ENCODE results near the gene TRIM56. TPM values are rescaled to one million over a fixed set of nuclear protein-coding genes. Genes with fewer than 3 reads are reported as not detected.

Gene TRIM56
- total and polyA plus RNA-seq, 7 donors: 3.2 to 15.7 (median 12.6) TPM

DNA sequence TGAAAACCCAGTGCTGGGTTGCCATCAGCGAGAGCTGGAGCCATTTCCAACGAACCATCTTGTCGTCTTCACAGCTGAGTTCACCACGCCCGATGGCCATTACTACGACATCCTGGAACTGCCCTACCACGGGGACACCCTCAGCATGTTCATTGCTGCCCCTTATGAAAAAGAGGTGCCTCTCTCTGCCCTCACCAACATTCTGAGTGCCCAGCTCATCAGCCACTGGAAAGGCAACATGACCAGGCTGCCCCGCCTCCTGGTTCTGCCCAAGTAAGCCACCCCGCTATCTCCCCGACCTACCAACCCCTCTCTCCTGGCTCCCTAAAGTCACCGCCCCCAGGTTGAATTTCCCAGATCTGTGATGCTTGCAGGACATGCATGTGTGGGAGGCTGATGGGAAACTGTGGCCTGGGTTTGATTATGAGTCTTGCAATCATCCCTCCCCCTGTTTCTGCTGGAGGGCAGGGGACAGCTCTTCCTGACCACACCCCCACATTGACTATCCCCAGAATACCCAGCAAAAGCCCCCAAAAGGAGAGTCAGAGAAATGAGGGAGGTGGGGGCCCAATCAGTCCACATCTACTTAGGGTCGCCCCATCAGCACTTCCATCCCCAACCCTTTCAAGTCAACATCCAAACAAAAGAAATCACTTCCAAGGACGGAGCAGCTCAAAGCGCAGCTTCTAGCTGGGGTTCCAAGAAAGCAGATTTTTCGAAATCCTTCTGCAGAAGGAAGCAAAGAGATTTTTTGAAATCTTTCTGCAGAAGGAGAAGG lies 48.5 kb downstream of the TRIM56 start:
- TF ChIP-seq CTCF (IDR thresholded peaks at IDR 0.05): no peak
- WGBS, 3 donors: 74 to 79% (median 77%) methylated on average over 15 of the region's 15 CpGs
- peaks cover 0 to 4% of the 10 kb centered on the region in 2 donors for H3K36me3 ChIP-seq (ENCODE audit: insufficient read depth in 1 of 2, low read depth in 1 of 2)
- H3K27ac ChIP-seq: no peak overlapping the region
- DNase-seq (no peak), ATAC-seq (no peak)
- intact Hi-C loops (cut with DNase I): no loop called here
- no peak overlapping the region for H3K4me3 ChIP-seq
- H3K4me1 ChIP-seq: peaks cover 14% of the 10 kb centered on the region
- H3K9me3 ChIP-seq: no peaks in the 10 kb centered on the region
- H3K27me3 ChIP-seq (ENCODE audit: insufficient read depth in 3 of 3, low read length in 2 of 3): peaks cover 0 to 18% (median 0%) of the 10 kb centered on the region in 3 donors

DNA sequence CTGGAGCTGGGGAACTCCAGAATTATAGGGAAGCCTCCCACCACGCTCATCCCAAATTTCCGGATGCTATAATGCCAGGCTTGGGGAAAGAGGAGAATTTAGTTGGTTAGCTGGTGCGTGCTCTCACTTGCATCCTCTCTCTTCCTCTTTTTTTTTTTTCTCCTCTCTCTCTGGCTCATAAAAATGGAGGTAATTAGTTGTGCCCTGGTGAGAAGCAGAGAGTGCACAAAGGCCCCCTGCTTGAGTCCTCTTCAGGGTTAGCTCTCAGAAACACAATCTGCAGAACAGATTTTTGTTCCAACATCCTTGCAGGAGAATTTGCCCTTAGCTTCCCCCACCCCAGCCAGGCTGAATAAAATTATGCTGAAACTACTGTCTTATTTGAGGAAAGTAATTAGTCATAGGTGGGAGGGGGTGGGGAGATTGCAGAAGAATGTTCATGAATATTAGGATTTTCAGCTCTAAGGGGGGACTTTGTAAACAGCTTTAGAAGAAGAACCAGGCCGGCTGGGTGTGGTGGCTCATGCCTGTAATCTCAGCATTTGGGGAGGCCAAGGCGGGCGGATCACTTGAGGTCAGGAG lies 49.2 kb downstream of the TRIM56 start:
- Histone ChIP-seq H3K4me1 (peaks cover 15% of the 10 kb centered on the region), H3K36me3 (ENCODE audit: insufficient read depth in 1 of 2, low read depth in 1 of 2) (peaks cover 0 to 4% of the 10 kb centered on the region in 2 donors), H3K27ac (no peak overlapping the region), H3K4me3 (no peak overlapping the region), H3K9me3 (no peaks in the 10 kb centered on the region), H3K27me3 (ENCODE audit: insufficient read depth in 3 of 3, low read length in 2 of 3) (peaks cover 0 to 18% (median 0%) of the 10 kb centered on the region in 3 donors)
- WGBS, 3 donors: 73 to 76% (median 74%) methylated on average over 5 to 6 of the region's 6 CpGs
- ATAC-seq: no peak
- intact Hi-C loops (cut with DNase I): no loop called here
- no peak for TF ChIP-seq CTCF (IDR thresholded peaks at IDR 0.05)
- no peak for DNase-seq

GRCh38 chr7:101137651-101138212 lies 52.5 kb downstream of the TRIM56 start:
- no peaks in the 10 kb centered on the region for H3K36me3 ChIP-seq (ENCODE audit: insufficient read depth in 1 of 2, low read depth in 1 of 2)
- H3K4me1 ChIP-seq: peaks cover 15% of the 10 kb centered on the region
- H3K27ac ChIP-seq: peak overlapping the region; percentile 65
- H3K9me3 ChIP-seq: no peaks in the 10 kb centered on the region
- peak overlapping the region; percentile 28 for H3K4me3 ChIP-seq
- intact Hi-C loops (cut with DNase I): loop anchor here in 1 of 2 donors (2.0 kb wide), 1 partner anchor 43 kb away; no protein-coding TSS in a partner anchor
- peaks cover 0 to 18% (median 2%) of the 10 kb centered on the region in 3 donors for H3K27me3 ChIP-seq (ENCODE audit: insufficient read depth in 3 of 3, low read length in 2 of 3)
- WGBS, 3 donors: 54 to 69% (median 62%) methylated on average over 9 of the region's 9 CpGs
- DNase-seq: no peak
- no peak for TF ChIP-seq CTCF (IDR thresholded peaks at IDR 0.05)
- peak in 1 of 4 donors; percentile 19 for ATAC-seq

DNA sequence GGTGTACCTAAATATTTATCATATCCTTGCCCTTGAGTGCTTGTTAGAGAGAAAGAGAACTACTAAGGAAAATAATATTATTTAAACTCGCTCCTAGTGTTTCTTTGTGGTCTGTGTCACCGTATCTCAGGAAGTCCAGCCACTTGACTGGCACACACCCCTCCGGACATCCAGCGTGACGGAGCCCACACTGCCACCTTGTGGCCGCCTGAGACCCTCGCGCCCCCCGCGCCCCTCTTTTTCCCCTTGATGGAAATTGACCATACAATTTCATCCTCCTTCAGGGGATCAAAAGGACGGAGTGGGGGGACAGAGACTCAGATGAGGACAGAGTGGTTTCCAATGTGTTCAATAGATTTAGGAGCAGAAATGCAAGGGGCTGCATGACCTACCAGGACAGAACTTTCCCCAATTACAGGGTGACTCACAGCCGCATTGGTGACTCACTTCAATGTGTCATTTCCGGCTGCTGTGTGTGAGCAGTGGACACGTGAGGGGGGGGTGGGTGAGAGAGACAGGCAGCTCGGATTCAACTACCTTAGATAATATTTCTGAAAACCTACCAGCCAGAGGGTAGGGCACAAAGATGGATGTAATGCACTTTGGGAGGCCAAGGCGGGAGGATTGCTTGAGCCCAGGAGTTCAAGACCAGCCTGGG lies 53.1 kb downstream of the TRIM56 start:
- Histone ChIP-seq H3K4me3 (peak overlapping the region; percentile 28), H3K36me3 (ENCODE audit: insufficient read depth in 1 of 2, low read depth in 1 of 2) (no peaks in the 10 kb centered on the region), H3K27me3 (ENCODE audit: insufficient read depth in 3 of 3, low read length in 2 of 3) (peaks cover 0 to 22% (median 2%) of the 10 kb centered on the region in 3 donors), H3K27ac (peak overlapping the region; percentile 65), H3K4me1 (peaks cover 15% of the 10 kb centered on the region), H3K9me3 (no peaks in the 10 kb centered on the region)
- 6% methylated on average over 16 of the region's 16 CpGs for WGBS, 3 donors
- peak; percentile 84 to 88 for DNase-seq
- ATAC-seq: peak; percentile 91 to 95 (median 93)
- peak; percentile 74 for TF ChIP-seq CTCF (IDR thresholded peaks at IDR 0.05)
- intact Hi-C loops (cut with DNase I): no loop called here
